GM12891 (cell line): Measurements from ENCODE around the gene GPC4.

Source experiments
- PAX5 ChIP-seq: IDR thresholded peaks from 2 replicates; pipeline ENCODE4 v1.6.1; 2011; ENCODE audit warnings: low read length, moderate library complexity, mild to moderate bottlenecking; ENCODE audit not compliant: insufficient read depth, severe bottlenecking
- POLR2A ChIP-seq: IDR thresholded peaks from 2 replicates; pipeline ENCODE4 v1.6.1; 2011; ENCODE audit warnings: low read depth, low read length, control low read depth
- POLR2AphosphoS5 ChIP-seq: IDR thresholded peaks from 2 replicates; pipeline ENCODE4 v1.6.1; 2011; ENCODE audit warnings: low read depth, low read length, control low read depth

DNA sequence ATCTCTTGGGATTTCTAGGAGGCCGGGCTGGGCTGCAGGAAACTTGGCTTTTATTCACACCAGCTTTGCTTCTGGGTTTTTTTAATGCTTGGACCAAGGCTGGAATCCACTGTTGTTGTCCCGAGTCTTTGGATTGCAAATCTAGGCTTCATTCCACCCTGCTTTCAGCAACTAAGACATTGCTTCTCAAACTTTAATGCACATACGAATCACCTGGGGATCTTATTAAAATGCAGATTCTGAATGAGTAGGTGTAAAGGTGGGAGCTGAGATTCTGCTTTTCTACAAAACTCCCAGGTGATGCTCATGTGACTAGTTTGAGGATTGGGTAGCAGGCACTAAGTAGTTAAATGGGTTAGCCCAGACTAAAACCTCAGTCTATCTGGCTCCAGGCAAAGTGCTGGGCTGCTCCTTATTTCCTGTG lies 39.2 kb upstream of the GPC4 start:
- TF ChIP-seq POLR2AphosphoS5 (no peak), PAX5 (no peak), POLR2A (no peak)
